H1 (cell line): ENCODE results near the gene SOS1. TPM values are rescaled to one million over a fixed set of nuclear protein-coding genes. Genes with fewer than 3 reads are reported as not detected.
A peak's percentile ranks its signal among the peaks of the same experiment; 100 is the strongest.

Experiments
- ATF3 ChIP-seq: IDR thresholded peaks from 2 replicates; pipeline ENCODE4 v1.6.1; 2011; ENCODE audit warnings: low read depth, mild to moderate bottlenecking, low read length; ENCODE audit not compliant: insufficient read depth
- CBX5 ChIP-seq: fragments of 300-800, 300-1000 bp; sonication (generic); IDR thresholded peaks from 2 replicates; pipeline ENCODE4 v1.7.1; 2016; ENCODE audit warnings: antibody characterized with exemption, low read length, low read depth
- CEBPB ChIP-seq: IDR thresholded peaks from 2 replicates; pipeline ENCODE4 v1.6.1; 2012; ENCODE audit warnings: low read depth, low read length
- CHD2 ChIP-seq: IDR thresholded peaks from 2 replicates; pipeline ENCODE4 v1.6.1; 2012; ENCODE audit warnings: low read length, improper control_type of control experiment
- CHD7 ChIP-seq: fragments of 300-600 bp; sonication (generic); IDR thresholded peaks from 2 replicates; pipeline ENCODE4 v1.7.1; 2012; ENCODE audit warnings: low read length, moderate library complexity, mild to moderate bottlenecking, inconsistent platforms; ENCODE audit not compliant: insufficient replicate concordance
- E2F6 ChIP-seq: IDR thresholded peaks from 2 replicates; pipeline ENCODE4 v1.6.1; 2012; ENCODE audit warnings: inconsistent platforms
- HDAC2 ChIP-seq, 2 experiments: fragments of 300-600 bp in 1 of 2; sonication (generic) in 1 of 2; IDR thresholded peaks; 2 replicates each; pipeline ENCODE4 v1.6.1; 2011 to 2012; ENCODE audit warnings: low read depth in 2 of 2, low read length in 2 of 2, mild to moderate bottlenecking in 2 of 2, moderate library complexity in 2 of 2, borderline replicate concordance in 1 of 2, inconsistent platforms in 1 of 2
- NRF1 ChIP-seq: IDR thresholded peaks from 2 replicates; pipeline ENCODE4 v1.6.1; 2011; ENCODE audit warnings: mild to moderate bottlenecking, low read depth, low read length, improper control_type of control experiment
- RXRA ChIP-seq: IDR thresholded peaks from 2 replicates; pipeline ENCODE4 v1.6.1; 2011; ENCODE audit warnings: low read depth, mild to moderate bottlenecking, low read length, moderate library complexity; ENCODE audit not compliant: insufficient read depth
- SIRT6 ChIP-seq: IDR thresholded peaks from one replicate; pipeline ENCODE4 v1.7.1; 2012; ENCODE audit warnings: low read length, inconsistent platforms
- SIX5 ChIP-seq: IDR thresholded peaks from 2 replicates; pipeline ENCODE4 v1.6.1; 2011; ENCODE audit warnings: mild to moderate bottlenecking, low read depth, low read length
- polyA plus RNA-seq, 7 experiments: library from polyadenylated mRNA; depleted of rRNA in 3 of 7; stranded (reverse) in 5 of 7; unstranded in 2 of 7; fragments of >200 nt in 5 of 7; fragments of 200-250 nt in 2 of 7; gene quantifications; 1 replicate in 5 of 7; 2 replicates in 1 of 7; 4 replicates in 1 of 7; pipeline versions ENCODE4 v1.2.1 to v1.2.3, GENCODE V29; 2011 to 2013; ENCODE audit warnings: missing spikeins in 2 of 7, mixed read lengths in 2 of 7
- total RNA-seq: library from RNA; stranded (reverse); fragmentation: NEBNext Ultra II Directional; extraction: Animal tissue kit (Norgen Biotek cat#: 25700); gene quantifications from 2 replicates; pipeline ENCODE4 v1.2.1, GENCODE V29; 2021

Gene SOS1
- total and polyA plus RNA-seq, 2 of the 8 experiments (the other 6 are each of a cell fraction or from before 2014, with no cell fraction given) = 25.7 to 27.0 TPM

DNA sequence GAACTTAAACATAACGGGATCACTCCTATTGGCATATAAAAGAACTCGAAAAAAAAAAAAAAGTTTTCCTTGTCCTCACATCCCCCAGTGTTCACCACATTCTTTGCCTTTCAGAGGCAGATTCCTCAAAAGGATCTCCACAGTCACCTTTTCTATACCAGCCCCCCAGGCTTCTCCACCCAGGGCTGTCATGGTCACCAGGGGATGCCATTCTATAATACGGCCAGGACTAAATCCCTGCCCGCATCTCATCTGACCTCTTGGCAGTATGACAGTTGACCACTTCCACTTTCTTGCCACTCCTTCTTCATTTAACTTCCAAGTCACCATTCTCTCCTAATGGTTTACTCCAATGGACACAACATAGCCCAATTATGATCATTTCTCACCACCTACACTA lies 29.3 kb downstream of the SOS1 start (continued):
- TF ChIP-seq CHD7 = no peak
- TF ChIP-seq CEBPB = no peak
- TF ChIP-seq CBX5 = no peak
- no peak for TF ChIP-seq SIRT6
- no peak for TF ChIP-seq CHD2
- no peak for TF ChIP-seq ATF3
- no peak for TF ChIP-seq SIX5
- no peak for TF ChIP-seq NRF1
- TF ChIP-seq E2F6 = no peak
- TF ChIP-seq RXRA = no peak
- TF ChIP-seq HDAC2 (IDR thresholded peaks at IDR 0.05; ENCODE audit: borderline replicate concordance in 1 of 2, low read depth in 2 of 2, low read length in 2 of 2) = peak in 1 of 2 experiments; percentile 91; a peak in 1 of 4 replicates
